Hepatocyte (in vitro differentiated cells): Measurements from ENCODE around the gene KBTBD13. TPM values are rescaled to one million over a fixed set of nuclear protein-coding genes. Genes with fewer than 3 reads are reported as not detected.

Experiments
- DNase-seq: peaks from one replicate; pipeline ENCODE4 v3.0.0-alpha.2; 2016; ENCODE audit warnings: low spot score
- H2AFZ ChIP-seq: fragments of 200-600 bp; sonication (generic); 2 replicates; pipeline ENCODE4 v1.6.0; 2016; ENCODE audit warnings: antibody characterized with exemption, mild to moderate bottlenecking
- H3K27ac ChIP-seq: fragments of 200-600 bp; sonication (generic); 2 replicates; pipeline ENCODE4 v1.5.1; 2016; ENCODE audit warnings: mild to moderate bottlenecking
- H3K27me3 ChIP-seq: fragments of 200-600 bp; sonication (generic); 2 replicates; pipeline ENCODE4 v1.6.1; 2016
- H3K36me3 ChIP-seq: fragments of 200-600 bp; sonication (generic); replicated peaks from 2 replicates; pipeline ENCODE4 v1.5.1; 2016; ENCODE audit warnings: low read depth; ENCODE audit not compliant: insufficient read depth
- H3K4me1 ChIP-seq: fragments of 200-600 bp; sonication (generic); 2 replicates; pipeline ENCODE4 v1.5.1; 2016; ENCODE audit warnings: mild to moderate bottlenecking, moderate library complexity; ENCODE audit not compliant: insufficient read depth
- H3K4me2 ChIP-seq: fragments of 200-600 bp; sonication (generic); 2 replicates; pipeline ENCODE4 v1.6.0; 2016
- H3K4me3 ChIP-seq: fragments of 200-600 bp; sonication (generic); 2 replicates; pipeline ENCODE4 v1.5.1; 2016; ENCODE audit warnings: mild to moderate bottlenecking
- H3K79me2 ChIP-seq: fragments of 200-600 bp; sonication (generic); 2 replicates; pipeline ENCODE4 v1.6.0; 2017; ENCODE audit warnings: mild to moderate bottlenecking
- H3K9me2 ChIP-seq: fragments of 200-600 bp; sonication (generic); replicated peaks from 2 replicates; pipeline ENCODE4 v1.6.0; 2017; ENCODE audit warnings: mild to moderate bottlenecking; ENCODE audit not compliant: insufficient read depth
- H3K9me3 ChIP-seq: fragments of 200-600 bp; sonication (generic); 2 replicates; pipeline ENCODE4 v1.5.1; 2016; ENCODE audit warnings: low read depth, mild to moderate bottlenecking
- H4K20me1 ChIP-seq: fragments of 200-600 bp; sonication (generic); 2 replicates; pipeline ENCODE4 v1.6.0; 2016; ENCODE audit warnings: mild to moderate bottlenecking; ENCODE audit not compliant: insufficient read depth, poor library complexity, severe bottlenecking
- CTCF ChIP-seq: fragments of 200-600 bp; sonication (generic); IDR thresholded peaks from 2 replicates; pipeline ENCODE4 v1.5.1; 2016; ENCODE audit warnings: antibody characterized with exemption, mild to moderate bottlenecking; ENCODE audit not compliant: poor library complexity
- EZH2 ChIP-seq: fragments of 200-600 bp; sonication (generic); IDR thresholded peaks from 2 replicates; pipeline ENCODE4 v1.6.1; 2016; ENCODE audit warnings: antibody characterized with exemption, mild to moderate bottlenecking, borderline replicate concordance
- EZH2phosphoT487 ChIP-seq: fragments of 200-600 bp; sonication (generic); IDR thresholded peaks from one replicate; pipeline ENCODE4 v1.6.1; 2018; ENCODE audit warnings: antibody characterized with exemption, mild to moderate bottlenecking, low read depth, moderate library complexity; ENCODE audit not compliant: unreplicated experiment, severe bottlenecking
- WGBS: methylation state at CpG from one replicate; pipeline ENCODE4 v1.1.6; 2016; ENCODE audit warnings: low lambda C conversion rate; ENCODE audit errors: missing lambda C conversion rate; 5-methylcytosine and 5-hydroxymethylcytosine counted together
- polyA plus RNA-seq: library from polyadenylated mRNA; unstranded; fragments of >200 nt; fragmentation: Nextera tagmentation; extraction: Ambion mirVana; gene quantifications from 2 replicates; pipeline ENCODE4 v1.2.1, GENCODE V29; 2016
- total RNA-seq: library from RNA; depleted of rRNA; stranded (reverse); fragments of >200 nt; gene quantifications from 2 replicates; pipeline ENCODE4 v1.2.3, GENCODE V29; 2014

The KBTBD13 gene
- total and polyA plus RNA-seq, 2 experiments from 2014 or later = 0.56 TPM; not detected in 1

DNA sequence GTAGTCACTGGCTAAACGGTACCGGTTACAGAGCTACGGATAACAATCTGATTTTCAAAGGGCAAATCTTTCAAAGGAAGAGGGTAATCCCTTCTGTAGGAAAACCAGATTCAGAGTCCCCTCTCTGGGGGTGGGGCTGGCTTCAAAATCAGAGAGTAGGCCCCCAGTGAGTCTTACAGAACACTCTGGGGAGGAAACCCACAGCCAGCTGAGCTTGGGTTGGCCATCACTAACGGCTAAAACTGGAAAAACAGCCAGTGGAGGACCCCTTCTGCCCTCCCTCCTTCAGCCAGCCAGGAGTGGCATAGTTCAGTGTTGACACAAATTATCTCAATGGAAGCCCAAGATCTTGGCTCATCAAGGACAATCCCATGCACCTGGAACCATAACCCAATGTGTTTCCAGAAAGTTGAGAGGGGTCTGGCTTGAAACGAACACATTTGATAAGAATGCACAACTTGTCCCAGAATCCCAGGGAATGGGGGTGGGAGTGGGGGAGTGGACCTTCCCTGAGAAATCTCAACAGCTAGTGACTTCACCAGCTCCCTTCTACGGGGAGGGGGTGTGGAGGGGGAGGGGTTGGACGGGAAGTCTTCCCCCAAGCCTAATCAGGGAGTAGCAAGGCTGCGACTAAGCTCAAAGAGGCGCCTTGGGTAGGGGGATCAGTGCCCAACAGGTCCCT, 9.8 kb upstream of the KBTBD13 start:
- peaks cover 10% of the 10 kb centered on the region for H3K27me3 ChIP-seq
- H3K4me2 ChIP-seq = peak overlapping the region; percentile 91
- H2AFZ ChIP-seq = peak overlapping the region; percentile 78
- H3K4me1 ChIP-seq = peaks cover 21% of the 10 kb centered on the region
- H3K9me3 ChIP-seq = no peaks in the 10 kb centered on the region
- WGBS = 30% methylated on average over 6 of the region's 9 CpGs
- H3K27ac ChIP-seq = no peak overlapping the region
- TF ChIP-seq CTCF (no peak), EZH2phosphoT487 (no peak), EZH2 (no peak)
- DNase-seq = no peak
- H3K9me2 ChIP-seq = no peaks in the 10 kb centered on the region
- no peaks in the 10 kb centered on the region for H3K36me3 ChIP-seq
- no peaks in the 10 kb centered on the region for H3K79me2 ChIP-seq
- peak overlapping the region; percentile 39 for H3K4me3 ChIP-seq
- H4K20me1 ChIP-seq = no peaks in the 10 kb centered on the region

GRCh38 chr15:65067317-65067644, 9.3 kb upstream of the KBTBD13 start:
- Histone ChIP-seq H3K9me3 (no peaks in the 10 kb centered on the region), H3K4me2 (peak overlapping the region; percentile 91), H3K4me3 (peak overlapping the region; percentile 39), H2AFZ (peak overlapping the region; percentile 78), H4K20me1 (no peaks in the 10 kb centered on the region), H3K27ac (no peak overlapping the region), H3K27me3 (peaks cover 10% of the 10 kb centered on the region), H3K9me2 (no peaks in the 10 kb centered on the region), H3K36me3 (no peaks in the 10 kb centered on the region), H3K79me2 (no peaks in the 10 kb centered on the region), H3K4me1 (peaks cover 25% of the 10 kb centered on the region)
- 23% methylated on average over 7 of the region's 8 CpGs for WGBS
- DNase-seq = no peak
- TF ChIP-seq EZH2phosphoT487 (no peak), EZH2 (no peak), CTCF (no peak)

DNA sequence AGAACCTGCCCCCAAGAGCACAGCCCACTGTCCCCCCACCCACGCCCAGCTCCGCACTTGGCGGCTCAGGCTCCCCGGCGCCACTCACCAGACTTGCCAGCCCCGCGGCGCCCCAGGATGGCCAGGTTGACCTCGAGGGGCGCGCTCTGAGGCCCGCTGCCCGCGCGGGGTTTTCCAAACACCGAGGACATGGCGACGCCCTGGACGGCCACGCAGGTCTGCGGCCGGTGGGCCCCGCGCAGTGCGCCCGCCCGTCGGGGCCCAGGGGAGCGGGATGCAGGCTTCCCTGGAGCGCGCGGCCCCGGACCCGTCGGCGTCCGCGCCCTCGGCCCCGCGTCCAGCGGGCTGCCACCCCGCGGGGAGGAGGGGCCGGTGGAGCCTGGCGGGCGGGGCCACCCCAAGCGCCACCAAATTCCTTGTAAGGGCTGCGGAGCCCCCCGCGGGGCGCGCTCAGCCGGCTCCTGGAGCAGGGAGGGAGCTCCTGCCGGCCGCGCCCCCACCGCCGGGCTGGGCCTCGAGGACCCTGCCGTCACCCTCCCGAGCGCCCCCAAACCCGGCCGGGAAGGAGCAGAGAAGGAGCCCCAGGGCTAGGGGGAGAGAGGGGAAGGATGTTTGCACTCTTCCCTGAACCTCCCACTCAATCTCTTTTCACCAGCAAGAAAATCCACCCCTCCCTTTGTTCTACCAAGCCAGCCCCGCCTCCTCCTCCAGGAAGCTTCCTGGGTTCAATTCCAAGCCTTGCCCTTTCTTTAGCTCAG, 8.7 kb upstream of the KBTBD13 start, which contains the start of gene RASL12:
Gene RASL12, minus strand, starts transcription at position 347 of the 758 bp plus-strand sequence. Its CDS starts 156 bp downstream, at position 191.
- H3K79me2 ChIP-seq = no peaks in the 10 kb centered on the region
- H3K27me3 ChIP-seq = peaks cover 10% of the 10 kb centered on the region
- peak within 1 kb of the TSS; percentile 70 for H3K27ac ChIP-seq
- H3K4me2 ChIP-seq = peak within 1 kb of the TSS; percentile 91
- no peaks in the 10 kb centered on the region for H4K20me1 ChIP-seq
- no peaks in the 10 kb centered on the region for H3K9me2 ChIP-seq
- H3K9me3 ChIP-seq = no peaks in the 10 kb centered on the region
- TF ChIP-seq EZH2phosphoT487 = no peak
- peak; percentile 8 for TF ChIP-seq EZH2
- no peak for TF ChIP-seq CTCF
- peak within 1 kb of the TSS; percentile 39 for H3K4me3 ChIP-seq
- 4% methylated on average over 44 of the region's 66 CpGs for WGBS
- no peaks in the 10 kb centered on the region for H3K36me3 ChIP-seq
- peaks cover 25% of the 10 kb centered on the region for H3K4me1 ChIP-seq
- peak; percentile 48 for DNase-seq
- H2AFZ ChIP-seq = peak within 1 kb of the TSS; percentile 78
